Stimulated activated CD4-positive, alpha-beta T cell treated with anti-CD3 and anti-CD28 coated beads, TNF-alpha, amount 100 ng/mL, for 4 hours (primary cell): Measurements from ENCODE around the gene BBX.

Experiments
- DNase-seq, 3 experiments: peaks; one replicate each; pipeline ENCODE4 v3.0.0-alpha.2; 2020; ENCODE audit warnings: low read depth in 3 of 3

The BBX gene

GRCh38 chr3:107740992-107741896 is 218.5 kb downstream of the BBX start:
- no peak for DNase-seq

- DNase-seq = no peak
These were observed 222.6 kb downstream of the BBX start for GRCh38 chr3:107745354-107745753.

- DNase-seq = no peak
These were observed 229.6 kb downstream of the BBX start for GRCh38 chr3:107752202-107752990.

DNA sequence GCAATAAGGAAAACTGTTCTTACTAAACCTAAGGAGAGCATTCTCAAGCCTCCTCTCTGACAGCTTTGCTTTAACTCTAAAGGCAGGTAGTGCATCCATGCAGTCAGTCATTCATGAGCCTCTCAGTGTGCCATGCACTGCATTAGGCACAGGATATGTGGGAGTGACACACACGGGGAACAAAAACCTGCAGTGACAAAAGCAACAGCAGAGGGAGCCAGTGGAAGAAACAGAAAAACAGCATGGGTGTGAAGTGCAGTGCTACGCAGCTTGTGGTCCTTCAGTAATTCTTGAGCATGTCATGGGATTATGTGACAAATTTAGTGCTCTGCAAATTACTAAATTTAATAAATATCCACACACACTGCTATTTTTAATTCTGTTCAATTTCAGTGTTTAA is 230.7 kb downstream of the BBX start:
- no peak for DNase-seq

GRCh38 chr3:107753976-107754375 is 231.2 kb downstream of the BBX start:
- DNase-seq = no peak

DNA sequence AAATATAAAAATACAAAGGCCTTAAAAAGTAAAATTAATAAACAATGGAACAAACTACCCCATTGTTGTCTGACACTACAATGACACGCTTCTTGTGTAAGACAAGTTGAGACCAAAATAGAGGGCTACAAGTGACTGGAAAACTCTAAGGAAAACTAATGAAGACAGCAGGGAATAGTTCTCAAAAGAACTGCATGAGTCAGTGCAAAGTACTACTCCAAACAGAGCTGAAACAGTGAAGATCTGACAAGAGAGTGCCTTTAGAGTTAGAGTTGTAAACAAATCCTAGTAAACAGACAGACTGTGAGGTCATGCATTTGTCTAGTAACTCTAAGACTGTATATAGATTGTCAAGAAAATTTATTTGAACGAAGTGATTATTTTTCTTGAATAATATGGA is 233.9 kb downstream of the BBX start:
- no peak for DNase-seq

- no peak for DNase-seq
These were observed 234.4 kb downstream of the BBX start for GRCh38 chr3:107757140-107757539.

DNA sequence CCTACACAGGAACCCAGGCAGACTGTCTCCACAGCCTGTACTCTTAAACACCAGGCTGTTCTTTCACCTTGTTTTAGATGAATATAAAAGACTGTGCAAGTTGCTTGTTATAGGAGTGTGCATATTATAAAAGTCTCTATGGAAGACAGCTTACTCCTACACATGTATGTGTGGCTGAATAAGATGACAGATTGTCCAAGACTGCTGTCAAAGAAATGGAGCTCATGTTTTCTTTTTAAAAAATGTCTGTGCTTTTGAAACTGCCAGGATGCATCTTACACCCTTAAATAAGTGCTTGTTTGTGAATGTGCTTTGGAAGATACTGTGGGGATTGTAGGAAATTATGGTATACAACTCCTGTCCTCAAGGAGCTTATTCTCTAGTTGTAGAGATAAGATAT is 237.4 kb downstream of the BBX start:
- no peak for DNase-seq

DNA sequence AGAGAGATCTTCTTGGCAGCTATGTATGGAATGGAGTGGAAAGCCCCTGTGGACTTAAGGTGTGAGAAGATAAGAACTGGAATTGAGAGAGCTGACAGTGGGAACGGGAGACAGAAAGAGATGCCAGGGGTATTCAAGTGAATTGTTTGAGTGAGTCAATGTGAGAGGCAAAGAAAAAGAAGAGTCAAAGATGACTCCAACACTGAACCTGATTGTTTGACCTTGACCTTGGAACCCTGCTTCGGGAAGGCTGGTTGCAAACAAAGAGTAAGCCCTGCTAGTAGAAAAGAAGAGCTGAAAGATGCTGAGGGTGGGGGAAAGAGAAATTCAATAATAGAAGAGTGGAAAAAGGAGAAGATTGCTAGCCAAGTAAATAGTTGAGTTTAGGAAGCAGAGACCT is 238.6 kb downstream of the BBX start:
- DNase-seq = no peak

GRCh38 chr3:107765524-107765923 is 242.8 kb downstream of the BBX start:
- no peak for DNase-seq

DNA sequence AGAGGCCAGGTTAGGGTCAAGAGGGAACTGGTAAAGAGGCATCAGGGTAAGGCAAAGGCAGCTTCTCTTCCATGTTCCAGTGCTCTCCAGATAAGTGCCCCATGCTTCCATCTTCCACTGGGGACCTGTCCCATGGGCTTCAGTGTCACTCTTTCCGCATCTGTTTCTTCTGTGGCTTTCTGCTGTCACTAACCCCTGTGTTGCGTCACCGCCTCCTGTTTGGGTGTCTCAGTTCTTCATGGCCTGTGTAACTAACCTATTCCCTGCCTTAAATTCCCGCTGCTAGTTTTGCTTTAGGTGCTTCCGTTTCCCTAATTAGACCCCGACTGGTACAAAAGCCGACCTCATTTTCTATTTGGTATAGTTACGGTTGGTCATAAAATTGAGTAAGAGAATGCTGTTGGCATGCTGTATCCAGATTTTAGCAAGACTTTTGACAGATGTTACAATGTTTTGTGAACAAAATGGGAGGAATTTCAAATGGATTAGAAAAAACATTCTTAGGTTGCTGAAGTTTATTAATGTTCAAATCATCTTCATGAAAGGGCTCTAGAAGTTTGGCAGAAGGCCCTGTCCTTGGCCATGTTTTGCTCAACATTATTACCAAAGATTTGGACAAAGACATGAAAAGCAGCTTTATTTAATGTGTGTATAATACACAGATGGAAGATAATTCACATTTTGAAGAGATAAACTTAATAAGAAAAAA is 245.3 kb downstream of the BBX start:
- no peak for DNase-seq

DNA sequence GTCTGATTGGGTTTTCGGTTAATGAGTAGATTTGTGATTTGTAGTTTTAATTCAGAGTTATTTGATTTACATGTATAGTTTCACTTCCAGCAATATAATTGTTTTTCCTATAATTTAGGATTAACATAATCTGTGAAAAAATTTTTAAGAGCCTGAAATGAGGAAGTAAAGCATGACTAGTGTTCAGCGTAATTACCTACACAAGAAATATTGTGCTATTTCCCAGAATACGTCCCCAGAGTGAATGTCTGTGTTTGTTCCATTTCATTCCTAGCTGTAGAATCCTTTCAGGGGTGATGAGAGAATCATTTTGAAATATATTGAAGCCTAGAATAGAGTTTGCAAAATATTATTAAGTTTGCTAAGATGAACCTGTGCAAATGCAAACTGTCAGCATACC is 247.1 kb downstream of the BBX start:
- no peak for DNase-seq

GRCh38 chr3:107772016-107772415 is 249.3 kb downstream of the BBX start:
- no peak for DNase-seq

DNA sequence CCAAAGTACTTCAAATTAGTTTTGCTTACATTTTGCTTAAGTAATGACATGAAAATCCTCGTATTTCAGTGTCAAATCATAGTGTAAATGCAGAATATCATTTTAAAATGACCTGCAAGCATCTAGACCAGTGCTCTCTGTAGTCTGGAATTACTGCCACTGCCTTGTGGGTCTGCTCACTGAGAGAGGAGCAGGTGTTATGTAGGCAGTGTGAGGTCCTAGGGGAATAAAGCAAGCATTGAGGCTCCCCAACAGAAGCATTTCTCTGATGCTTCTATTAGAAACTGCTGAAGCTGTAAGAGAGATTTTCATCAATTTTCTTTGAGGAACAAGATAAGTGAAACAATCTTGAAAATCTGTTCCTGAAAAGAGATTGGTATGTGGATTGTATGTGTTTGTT is 253.2 kb downstream of the BBX start:
- DNase-seq = no peak

DNA sequence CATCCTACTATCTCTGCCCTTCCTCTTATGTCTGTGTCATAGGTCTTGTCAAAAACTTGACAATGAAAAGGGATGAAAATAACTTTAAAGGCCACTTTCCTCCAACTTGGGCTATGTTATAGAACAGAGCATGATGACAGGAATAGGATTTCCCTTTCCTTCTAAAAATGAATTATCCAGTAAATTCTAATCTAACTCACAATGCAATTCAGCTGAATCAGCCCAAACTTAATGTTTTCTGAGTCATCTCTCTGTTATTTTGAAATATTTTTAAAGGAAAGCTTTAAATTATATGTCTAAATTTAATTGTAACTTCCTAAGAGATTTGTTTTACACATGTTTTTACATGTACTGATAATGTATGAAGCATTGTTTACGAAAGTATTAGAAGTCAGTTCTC is 258.5 kb downstream of the BBX start:
- no peak for DNase-seq

DNA sequence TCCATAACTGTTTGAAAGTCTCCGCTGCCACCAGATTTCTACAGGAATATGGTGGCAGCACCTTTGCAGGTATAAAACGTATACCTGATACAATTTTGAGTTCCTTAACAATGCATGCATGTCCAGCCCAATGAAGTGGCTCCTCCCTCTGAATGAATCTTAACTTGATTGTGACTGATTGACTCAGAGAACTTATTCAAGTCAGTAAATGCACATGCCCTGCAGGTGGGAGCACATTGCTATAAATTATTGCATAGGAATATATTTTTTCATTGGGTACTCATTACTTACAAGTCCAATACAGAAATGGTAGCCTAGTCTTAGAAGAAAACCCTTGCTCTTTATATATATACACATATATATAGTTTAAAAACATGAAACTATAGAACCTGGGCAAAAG is 259.3 kb downstream of the BBX start:
- no peak for DNase-seq

DNA sequence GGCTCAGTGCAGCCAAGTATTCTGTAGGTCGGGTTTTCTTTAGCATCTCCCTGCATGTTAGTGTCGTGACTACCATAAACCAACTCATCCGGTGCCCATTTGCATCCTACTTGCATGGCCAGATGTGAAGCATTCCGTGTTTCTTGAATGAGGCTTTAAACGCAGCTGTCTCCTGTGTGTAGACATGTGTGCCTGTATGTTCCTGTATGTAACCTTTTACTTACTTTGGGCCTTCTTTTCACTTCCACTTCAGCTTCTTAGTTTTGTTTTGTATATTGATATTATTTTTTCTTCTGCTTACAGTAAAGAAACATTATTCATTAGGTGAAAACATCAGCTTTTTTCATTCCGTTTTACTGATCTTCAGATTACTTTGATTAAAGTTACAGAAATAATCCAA is 267.9 kb downstream of the BBX start:
- DNase-seq = no peak

- no peak for DNase-seq
These were observed 268.3 kb downstream of the BBX start for GRCh38 chr3:107791027-107791426.

DNA sequence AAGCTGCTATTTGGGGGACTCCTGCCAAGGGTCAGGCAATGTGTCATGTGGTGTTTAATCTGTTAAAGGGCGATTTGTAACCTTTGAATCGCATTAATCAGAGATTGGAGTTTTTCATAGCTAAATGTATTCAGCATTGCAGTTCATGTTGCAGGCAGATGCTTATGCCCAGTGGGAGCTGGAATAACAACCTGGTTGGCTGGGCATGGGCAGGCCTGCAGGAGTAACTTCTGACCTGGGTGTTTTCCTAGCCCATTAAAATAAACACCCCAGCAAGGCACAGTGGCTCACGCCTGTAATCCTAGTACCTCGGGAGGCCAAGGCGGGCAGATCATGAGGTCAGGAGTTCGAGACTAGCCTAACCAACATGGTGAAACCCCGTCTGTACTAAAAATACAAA is 268.7 kb downstream of the BBX start:
- DNase-seq = no peak

DNA sequence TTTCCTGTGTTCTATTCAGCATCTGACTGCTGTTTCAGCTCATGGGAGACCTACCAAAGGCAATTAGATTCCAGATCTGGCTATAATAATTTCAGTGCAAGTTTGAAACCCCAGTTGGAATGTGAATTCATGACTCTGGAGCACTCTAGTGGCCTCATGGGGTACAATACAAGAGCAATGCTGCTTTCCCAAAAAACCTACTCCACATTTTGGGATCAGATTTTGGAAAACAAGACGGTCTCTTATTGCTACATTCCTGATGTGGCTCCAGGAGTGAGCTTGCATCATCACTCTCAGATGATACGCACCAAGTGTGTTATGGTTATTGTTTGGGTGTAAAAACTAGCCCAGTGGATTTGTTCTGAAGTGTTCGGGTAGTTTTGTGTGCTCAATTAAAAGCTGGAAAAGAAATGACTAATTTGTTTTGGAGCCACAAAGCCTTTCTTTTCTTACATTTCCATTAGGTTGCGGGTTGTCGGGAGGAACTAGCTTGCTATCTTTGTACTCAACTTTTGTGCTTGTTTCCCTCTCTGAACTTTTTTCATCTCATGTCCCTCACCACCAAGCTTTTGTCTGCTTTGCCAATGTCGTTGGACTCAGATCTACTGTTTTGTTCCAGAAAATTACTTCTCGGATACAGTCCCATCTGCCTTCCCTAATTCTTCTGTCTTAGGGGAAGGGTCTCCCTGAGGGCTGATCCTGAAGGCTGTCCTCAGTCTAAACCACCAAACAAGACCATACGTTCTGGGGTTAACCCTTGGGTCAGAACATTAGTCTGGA is 272.1 kb downstream of the BBX start:
- no peak for DNase-seq

GRCh38 chr3:107795514-107796094 is 272.8 kb downstream of the BBX start:
- no peak for DNase-seq
